Measurements from ENCODE around the gene PITX3. TPM values are rescaled to one million over a fixed set of nuclear protein-coding genes. Genes with fewer than 3 reads are reported as not detected.

PITX3 gene
- total and polyA plus RNA-seq, 9 of the 15 experiments (the other 6 are each of a cell fraction or from before 2014, with no cell fraction given) = 0.30 to 0.98 (median 0.95) TPM; not detected in 6

- TF ChIP-seq CREB3 (tag; conservative IDR thresholded peaks at IDR 0.05; ENCODE audit: low read depth) (no peak), ZC3H4 (CRISPR knock-in tag; IDR thresholded peaks at IDR 0.05; ENCODE audit: borderline replicate concordance) (no peak), ZFP36 (IDR thresholded peaks at IDR 0.05; ENCODE audit: low read depth, low read length, partially characterized antibody) (no peak), CXXC5 (CRISPR knock-in tag; IDR thresholded peaks at IDR 0.05) (peak; percentile 80), REST (IDR thresholded peaks at IDR 0.05; ENCODE audit: borderline replicate concordance) (no peak), REST (CRISPR knock-in tag; IDR thresholded peaks at IDR 0.05; ENCODE audit: low read depth) (no peak), IRF2 (CRISPR knock-in tag; IDR thresholded peaks at IDR 0.05) (no peak), FOXP1 (CRISPR knock-in tag; IDR thresholded peaks at IDR 0.05) (no peak; the same call in 1 of the 2 replicates), DDX20 (tag; IDR thresholded peaks at IDR 0.05; ENCODE audit: low read depth) (no peak), CEBPG (CRISPR knock-in tag; IDR thresholded peaks at IDR 0.05) (no peak), CEBPG (tag; conservative IDR thresholded peaks at IDR 0.05 in 1 of 2, IDR thresholded peaks at IDR 0.05 in 1 of 2) (no peak), GMEB1 (CRISPR knock-in tag; IDR thresholded peaks at IDR 0.05) (no peak), FOSL1 (tag; conservative IDR thresholded peaks at IDR 0.05) (no peak), ILF3 (IDR thresholded peaks at IDR 0.05; ENCODE audit: borderline replicate concordance) (no peak), PCBP2 (IDR thresholded peaks at IDR 0.05; ENCODE audit: low read depth, low read length, poor library complexity, severe bottlenecking) (no peak), ZKSCAN1 (IDR thresholded peaks at IDR 0.05; ENCODE audit: low read depth, low read length) (no peak), ZEB2 (IDR thresholded peaks at IDR 0.05) (no peak)
Observed at GRCh38 chr10:102225646-102226541, 15.4 kb downstream of the PITX3 start, which contains the start of gene ELOVL3 (continued).
